MCF 10A (cell line): ENCODE data around the gene ADGRD1. TPM values are rescaled to one million over a fixed set of nuclear protein-coding genes. Genes with fewer than 3 reads are reported as not detected.

Experiments
- BruUV-seq: library from RNA; stranded (reverse); fragments of 400-500 nt; replicated peaks from 2 replicates; lab custom pipeline; 2021; lab: Mats Ljungman, UMichigan
- CTCF ChIA-PET: fragments of 300-600 bp; sonication (Branson Sonifier 250); formaldehyde crosslinking; extraction: SDS; loops from one replicate; lab custom pipeline; 2021; ENCODE audit warnings: antibody characterized with exemption, inconsistent platforms; lab: Yijun Ruan, JAX
- POLR2A ChIA-PET: fragments of 300-600, 350-650 bp; sonication (Branson Sonifier 250); formaldehyde crosslinking; extraction: SDS; loops from one replicate; lab custom pipeline; 2020; ENCODE audit warnings: antibody characterized with exemption, inconsistent platforms; lab: Yijun Ruan, JAX
- DNase-seq: peaks from one replicate; pipeline ENCODE4 v3.0.0-alpha.2; 2018; ENCODE audit not compliant: unreplicated experiment
- H3K27ac Mint-ChIP-seq: one replicate; pipeline ENCODE4 v1.8.0; 2022; ENCODE audit warnings: mild to moderate bottlenecking, low read depth, mixed read lengths; ENCODE audit not compliant: unreplicated experiment
- H3K27me3 Mint-ChIP-seq: one replicate; pipeline ENCODE4 v1.8.0; 2022; ENCODE audit warnings: mixed read lengths; ENCODE audit not compliant: insufficient read depth, unreplicated experiment
- H3K36me3 Mint-ChIP-seq: one replicate; pipeline ENCODE4 v1.8.0; 2022; ENCODE audit warnings: mild to moderate bottlenecking, moderate library complexity, mixed read lengths; ENCODE audit not compliant: insufficient read depth, unreplicated experiment
- H3K4me1 Mint-ChIP-seq: one replicate; pipeline ENCODE4 v1.8.0; 2022; ENCODE audit warnings: mixed read lengths; ENCODE audit not compliant: insufficient read depth, unreplicated experiment
- H3K4me3 Mint-ChIP-seq: one replicate; pipeline ENCODE4 v1.8.0; 2022; ENCODE audit warnings: mild to moderate bottlenecking, moderate library complexity, mixed read lengths; ENCODE audit not compliant: unreplicated experiment
- H3K9me3 Mint-ChIP-seq: one replicate; pipeline ENCODE4 v1.8.0; 2022; ENCODE audit warnings: mixed read lengths; ENCODE audit not compliant: unreplicated experiment
- intact Hi-C: fragments of 100-400 bp; cut with micrococcal nuclease; formaldehyde crosslinking; loops from 2 replicates; pipeline ENCODE4 v1.14.1; 2022
- total RNA-seq: library from RNA; stranded (reverse); gene quantifications from 2 replicates; pipeline ENCODE4 v1.2.3, GENCODE V29; 2022
- TF ChIP-seq, protein P1 (sequence below): fragments of 200-600 bp; IDR thresholded peaks from one replicate; pipeline ENCODE4 v1.8.0; 2022; ENCODE audit warnings: antibody characterized with exemption, mild to moderate bottlenecking; ENCODE audit not compliant: unreplicated experiment

ADGRD1 gene
- total RNA-seq, 1 experiment from 2014 or later, result 0.68 TPM

DNA sequence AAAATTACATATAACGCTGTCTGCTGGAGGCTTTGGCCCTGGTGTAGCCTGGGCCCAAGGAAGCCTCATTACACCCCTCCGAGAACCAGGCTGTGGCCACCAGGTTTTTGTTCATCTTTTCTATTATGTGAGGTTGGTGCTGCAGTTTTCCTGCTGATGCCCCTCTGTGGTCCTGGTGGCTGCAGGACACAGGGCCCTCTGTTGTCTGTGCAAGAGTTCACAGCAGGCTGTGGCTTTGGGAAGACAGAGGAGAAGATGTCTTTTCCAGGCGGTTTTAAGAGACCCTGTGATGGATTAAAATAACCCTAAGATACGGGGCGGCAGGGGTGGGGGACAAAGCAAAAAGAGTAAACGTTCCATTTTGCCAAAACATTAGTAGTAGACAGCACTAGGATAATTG lies 121.5 kb downstream of the ADGRD1 start:
- BruUV-seq, result no TSS peak
- Mint-ChIP-seq H3K36me3 (no peaks in the 10 kb centered on the region), H3K4me1 (no peaks in the 10 kb centered on the region), H3K9me3 (peaks cover 4% of the 10 kb centered on the region), H3K27me3 (peaks cover 27% of the 10 kb centered on the region), H3K27ac (no peak overlapping the region), H3K4me3 (no peak overlapping the region)
- ChIA-PET POLR2A (no interaction called here), CTCF (no interaction called here)
- no peak for DNase-seq
- TF ChIP-seq, protein P1, sequence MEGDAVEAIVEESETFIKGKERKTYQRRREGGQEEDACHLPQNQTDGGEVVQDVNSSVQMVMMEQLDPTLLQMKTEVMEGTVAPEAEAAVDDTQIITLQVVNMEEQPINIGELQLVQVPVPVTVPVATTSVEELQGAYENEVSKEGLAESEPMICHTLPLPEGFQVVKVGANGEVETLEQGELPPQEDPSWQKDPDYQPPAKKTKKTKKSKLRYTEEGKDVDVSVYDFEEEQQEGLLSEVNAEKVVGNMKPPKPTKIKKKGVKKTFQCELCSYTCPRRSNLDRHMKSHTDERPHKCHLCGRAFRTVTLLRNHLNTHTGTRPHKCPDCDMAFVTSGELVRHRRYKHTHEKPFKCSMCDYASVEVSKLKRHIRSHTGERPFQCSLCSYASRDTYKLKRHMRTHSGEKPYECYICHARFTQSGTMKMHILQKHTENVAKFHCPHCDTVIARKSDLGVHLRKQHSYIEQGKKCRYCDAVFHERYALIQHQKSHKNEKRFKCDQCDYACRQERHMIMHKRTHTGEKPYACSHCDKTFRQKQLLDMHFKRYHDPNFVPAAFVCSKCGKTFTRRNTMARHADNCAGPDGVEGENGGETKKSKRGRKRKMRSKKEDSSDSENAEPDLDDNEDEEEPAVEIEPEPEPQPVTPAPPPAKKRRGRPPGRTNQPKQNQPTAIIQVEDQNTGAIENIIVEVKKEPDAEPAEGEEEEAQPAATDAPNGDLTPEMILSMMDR, result no peak
- intact Hi-C loops, result no loop called here

DNA sequence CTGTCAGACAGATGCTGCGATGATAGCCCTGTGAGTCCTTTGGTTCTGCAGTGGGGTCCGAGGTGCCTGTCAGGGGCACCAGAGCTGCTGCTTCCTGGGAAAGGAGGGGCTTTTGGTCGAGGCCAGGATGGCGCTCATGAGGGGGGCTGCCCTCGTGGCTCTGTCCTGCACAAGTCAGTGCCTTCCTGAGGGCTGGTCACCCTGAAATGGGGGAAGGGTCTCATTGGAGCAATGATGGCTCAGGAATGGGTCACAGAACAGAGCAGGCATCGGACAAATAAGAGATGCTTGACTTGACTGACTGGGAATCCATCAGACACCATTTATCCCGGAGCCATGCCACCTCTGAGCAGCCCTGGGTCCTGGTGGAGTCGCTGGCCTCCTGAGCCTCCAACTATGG lies 121.9 kb downstream of the ADGRD1 start:
- Mint-ChIP-seq H3K27me3 (peaks cover 31% of the 10 kb centered on the region), H3K36me3 (no peaks in the 10 kb centered on the region), H3K9me3 (no peaks in the 10 kb centered on the region), H3K4me3 (no peak overlapping the region), H3K27ac (no peak overlapping the region), H3K4me1 (no peaks in the 10 kb centered on the region)
- ChIA-PET CTCF (interaction anchor here (0.6 kb wide), 1 partner anchor 15 kb away, joined by 3 read pairs; no protein-coding TSS in a partner anchor), POLR2A (no interaction called here)
- intact Hi-C loops, result no loop called here
- no peak for DNase-seq
- TF ChIP-seq, protein P1, result no peak
- no TSS peak for BruUV-seq

DNA sequence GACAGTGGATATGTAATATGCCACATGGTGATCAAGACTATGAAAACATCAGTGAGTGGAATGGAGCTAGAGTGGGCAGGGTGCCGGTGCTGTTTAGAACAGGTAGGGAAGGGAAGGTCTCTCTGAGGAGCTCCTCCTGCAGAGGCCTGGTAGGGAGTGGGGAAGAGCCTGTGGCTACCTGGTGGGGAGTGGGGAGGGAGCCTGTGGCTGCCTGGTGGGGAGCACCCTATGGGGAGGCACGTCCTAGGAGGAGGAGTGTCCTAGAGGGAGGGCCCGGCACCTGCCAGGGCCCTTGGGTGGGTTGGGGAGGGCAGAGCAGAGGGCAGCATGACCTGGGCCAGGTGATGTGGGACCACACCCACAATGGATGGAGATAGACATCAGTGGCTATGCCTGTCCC lies 122.6 kb downstream of the ADGRD1 start:
- Mint-ChIP-seq H3K27me3 (peaks cover 36% of the 10 kb centered on the region), H3K4me1 (no peaks in the 10 kb centered on the region), H3K36me3 (no peaks in the 10 kb centered on the region), H3K9me3 (no peaks in the 10 kb centered on the region), H3K4me3 (no peak overlapping the region), H3K27ac (no peak overlapping the region)
- ChIA-PET CTCF (no interaction called here), POLR2A (no interaction called here)
- no TSS peak for BruUV-seq
- no peak for DNase-seq
- intact Hi-C loops, result no loop called here
- TF ChIP-seq, protein P1, result no peak

DNA sequence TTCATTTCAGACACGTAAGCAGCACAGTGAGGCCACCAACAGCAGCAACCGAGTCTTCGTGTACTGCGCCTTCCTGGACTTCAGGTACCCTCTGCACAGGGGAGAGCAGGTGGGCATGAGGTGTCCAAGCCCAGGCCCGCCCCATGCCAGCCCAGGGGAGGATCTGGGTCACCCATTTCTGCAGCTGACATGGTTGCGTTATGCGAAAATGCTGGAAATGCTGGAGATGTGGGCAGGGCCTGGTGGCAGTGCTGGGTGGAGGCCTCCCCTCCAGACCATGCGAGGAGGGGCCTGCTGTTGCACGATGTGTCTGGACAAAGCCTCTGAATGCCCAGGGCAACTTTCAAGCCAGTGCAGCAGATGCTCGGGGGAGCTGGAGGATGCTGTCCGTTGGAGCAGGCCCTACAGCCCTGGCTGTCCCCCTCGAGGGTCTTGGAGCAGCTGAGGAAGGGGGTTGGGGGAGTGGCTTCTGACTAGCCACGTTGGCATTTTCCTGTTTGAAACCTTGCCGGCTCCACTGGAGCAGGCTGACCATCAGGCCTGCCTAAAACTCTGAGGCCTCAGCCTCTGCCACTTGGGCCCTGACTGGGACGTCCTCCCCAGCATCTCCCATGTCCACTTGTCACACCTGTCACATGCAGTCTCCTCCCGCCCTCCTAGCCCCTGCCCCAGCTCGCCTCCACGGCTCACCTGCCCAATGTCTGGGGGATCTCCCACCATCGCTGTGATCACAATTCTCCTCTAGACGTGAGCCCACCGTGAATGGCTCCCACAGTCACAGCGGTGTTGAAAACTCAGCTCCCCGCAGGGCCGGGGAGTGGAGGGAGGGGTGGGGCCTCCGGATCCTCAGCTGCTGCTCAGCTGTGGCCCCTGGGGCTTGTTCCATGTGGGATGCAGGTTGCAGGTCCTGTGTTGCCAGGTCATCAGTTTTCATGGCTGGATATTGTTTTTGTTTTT lies 123.4 kb downstream of the ADGRD1 start:
- H3K4me1 Mint-ChIP-seq, result no peaks in the 10 kb centered on the region
- BruUV-seq, result no TSS peak
- DNase-seq, result no peak
- no peak overlapping the region for H3K4me3 Mint-ChIP-seq
- H3K27me3 Mint-ChIP-seq, result peaks cover 43% of the 10 kb centered on the region
- H3K36me3 Mint-ChIP-seq, result no peaks in the 10 kb centered on the region
- intact Hi-C loops, result no loop called here
- ChIA-PET POLR2A (no interaction called here), CTCF (interaction anchor here (0.7 to 1.3 kb wide), 2 partner anchors 27 to 160 kb away, joined by 4 read pairs; no protein-coding TSS in a partner anchor)
- TF ChIP-seq, protein P1, result no peak
- H3K27ac Mint-ChIP-seq, result no peak overlapping the region
- no peaks in the 10 kb centered on the region for H3K9me3 Mint-ChIP-seq
